ENCODE measurements around the gene RNF214.
A peak's percentile ranks its signal among the peaks of the same experiment; 100 is the strongest.
"Not testable (repeated sequence)": the region's sequence is repeated elsewhere in the genome, so short reads cannot be mapped to it uniquely, and the experiment has no call there.

Gene RNF214

DNA sequence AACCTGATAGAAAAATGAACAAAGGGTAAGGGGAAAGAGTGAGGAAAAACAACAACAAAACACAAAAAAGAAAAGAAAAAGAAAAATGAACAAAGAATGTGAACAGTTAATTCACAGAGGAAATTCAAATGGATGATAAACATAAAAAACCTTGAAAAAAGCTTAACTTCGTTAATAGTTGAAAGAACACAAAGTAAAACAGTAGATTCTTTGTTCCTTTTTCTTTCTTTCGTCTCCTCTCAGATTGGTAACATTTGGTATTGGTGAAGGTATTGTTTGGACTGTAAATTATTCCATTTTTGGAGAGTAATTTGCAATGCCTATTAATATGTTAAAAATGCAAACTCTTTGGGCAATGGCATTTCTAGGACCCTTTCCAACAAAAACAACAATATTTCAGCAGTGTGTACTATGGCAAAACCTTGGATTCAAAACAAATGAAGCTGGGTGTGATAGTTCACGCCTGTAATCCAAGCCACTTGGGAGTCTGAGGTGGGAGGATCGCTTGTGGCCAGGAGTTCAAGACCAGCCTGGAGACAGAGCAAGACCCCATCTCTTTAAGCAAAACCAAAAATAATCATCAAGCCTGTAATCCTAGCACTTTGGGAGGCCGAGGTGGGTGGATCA lies 86.9 kb downstream of the RNF214 start:
- no peak for DNase-seq

- not testable (repeated sequence) for DNase-seq
Observed at GRCh38 chr11:117327255-117327566, 94.7 kb downstream of the RNF214 start.

GRCh38 chr11:117327567-117328374 lies 95.3 kb downstream of the RNF214 start, which contains the start of gene CEP164:
TSS of gene CEP164 (plus strand) at chr11:117327854. CDS start at chr11:117338587, 10,733 bp downstream.
- DNase-seq = peak; percentile 98

DNA sequence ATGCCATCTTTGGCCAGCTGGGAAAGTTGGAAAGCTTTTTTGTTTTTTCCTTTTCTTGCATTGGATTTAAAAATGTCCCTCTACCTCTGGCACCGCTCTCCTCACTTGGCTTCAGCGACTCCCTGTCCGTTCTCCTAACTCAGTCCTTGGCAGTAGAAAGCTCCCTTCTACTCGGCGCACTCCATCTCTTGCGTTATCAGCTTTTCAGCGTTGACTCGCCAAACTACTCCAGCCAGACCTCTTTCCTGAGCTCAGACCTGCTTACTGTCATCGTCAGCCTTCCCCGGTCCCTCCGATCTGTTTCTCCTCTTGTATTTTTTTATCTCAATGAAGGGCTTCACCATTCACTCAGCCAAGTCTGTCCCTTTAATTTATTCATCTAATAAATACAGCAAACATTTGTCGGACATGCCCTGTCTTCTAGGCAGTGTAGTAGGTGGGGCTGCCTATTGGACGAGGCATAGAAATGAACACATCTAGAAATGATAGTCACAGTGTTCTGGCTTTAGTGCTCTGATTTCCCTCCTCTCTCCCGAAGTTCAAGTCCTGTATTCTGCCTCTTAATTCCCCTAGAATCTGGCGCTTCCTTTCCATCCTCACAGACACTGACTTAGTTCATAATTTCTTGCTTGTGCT lies 96.0 kb downstream of the RNF214 start:
- no peak for DNase-seq

- DNase-seq = no peak
Observed at GRCh38 chr11:117332843-117333242, 100.4 kb downstream of the RNF214 start.

DNA sequence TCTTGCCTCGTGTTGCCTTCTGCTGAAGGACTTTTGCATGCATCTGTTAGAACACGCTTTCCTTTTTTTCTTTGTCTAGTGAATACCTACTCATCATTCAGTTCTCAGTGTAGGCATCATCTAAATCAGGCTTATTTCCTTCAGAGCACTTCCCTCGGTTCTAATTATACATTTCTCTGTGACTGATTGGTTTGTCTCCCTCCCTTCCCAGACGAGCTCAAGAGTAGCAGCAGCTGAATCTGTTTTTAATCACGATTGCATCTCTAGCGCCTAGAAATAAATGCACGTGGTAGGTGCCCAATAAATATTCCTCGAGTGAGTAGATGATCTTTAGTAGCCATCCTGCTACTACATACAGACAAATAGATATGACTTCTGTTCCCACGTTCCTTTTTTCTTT lies 101.4 kb downstream of the RNF214 start:
- DNase-seq = no peak

DNA sequence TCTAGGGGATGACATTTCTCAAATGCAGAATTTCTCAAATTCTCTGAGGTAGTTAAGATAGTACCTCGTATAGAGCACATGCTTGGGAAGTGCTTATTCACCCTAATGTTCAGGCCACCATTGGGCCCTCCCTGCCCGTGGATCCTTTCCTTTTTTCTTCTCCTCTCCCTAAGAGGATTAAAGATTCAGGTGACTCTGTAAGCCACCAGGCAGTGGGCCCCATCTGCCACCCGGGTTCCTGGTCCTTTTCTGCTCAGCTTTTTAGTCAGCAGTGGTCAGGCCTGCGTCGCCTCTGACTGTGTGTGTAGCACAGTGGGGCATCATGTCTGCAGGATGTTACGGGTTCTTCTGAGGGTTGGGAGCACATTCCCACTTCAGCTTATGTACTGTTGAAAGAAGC lies 102.4 kb downstream of the RNF214 start:
- DNase-seq = no peak

DNA sequence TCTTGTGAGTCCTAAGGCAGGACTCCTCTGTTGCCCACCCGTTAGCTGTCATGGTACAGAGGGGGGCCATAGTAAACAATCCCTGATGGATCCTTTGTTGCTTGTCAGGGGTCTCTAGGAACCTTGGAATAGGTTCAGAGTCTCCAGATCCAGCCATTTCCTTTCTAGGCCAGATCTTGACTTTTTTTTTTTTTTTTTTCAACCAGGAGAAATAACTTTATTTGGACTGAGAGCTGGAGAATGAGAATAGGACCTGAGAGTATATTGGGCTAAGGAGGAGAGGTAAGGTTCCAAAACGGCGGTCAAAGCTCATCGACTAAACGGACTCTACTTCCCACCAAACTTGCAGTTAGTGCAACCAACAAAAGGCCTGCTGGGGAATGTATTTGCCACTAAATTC lies 102.9 kb downstream of the RNF214 start:
- DNase-seq = no peak
